ENCODE data around the gene TRAFD1. TPM values are rescaled to one million over a fixed set of nuclear protein-coding genes. Genes with fewer than 3 reads are reported as not detected.

TRAFD1 gene
- total and polyA plus RNA-seq, 9 of the 15 experiments (the other 6 are each of a cell fraction or from before 2014, with no cell fraction given): 41.3 to 85.5 (median 54.5) TPM

DNA sequence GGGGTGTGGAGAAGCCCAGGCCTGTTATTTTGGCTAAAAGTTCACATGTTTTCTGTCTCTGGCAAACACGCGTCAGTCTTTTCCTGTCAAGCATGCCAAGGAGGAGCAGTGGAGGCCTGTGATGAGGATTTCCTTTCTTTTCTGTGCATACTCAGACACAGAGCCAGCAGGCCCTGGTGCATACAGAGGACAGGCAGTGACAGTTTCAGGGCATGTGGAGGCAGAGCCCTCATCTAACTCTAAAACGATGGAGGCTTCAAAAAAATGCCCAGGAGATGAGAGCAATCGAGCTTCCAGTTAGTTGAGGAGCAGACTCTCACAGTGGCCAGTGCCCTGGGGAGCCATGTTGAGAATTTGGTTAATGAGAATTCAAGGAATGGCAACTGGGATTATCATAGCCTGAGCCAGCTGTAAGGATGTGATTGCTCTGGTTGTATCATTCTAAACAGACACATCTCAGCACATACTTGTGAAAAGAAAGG, 66.5 kb downstream of the TRAFD1 start:
- ChIA-PET POLR2A (interaction anchor here (0.9 to 1.9 kb wide), 2 partner anchors 9 to 11 kb away, joined by 3 to 7 read pairs; no protein-coding TSS in a partner anchor), CTCF (ENCODE audit: low intra/inter-chr PET ratio) (no interaction called here)
- peaks cover 57% of the 10 kb centered on the region; the same call in 2 of the 3 replicates for H3K36me3 ChIP-seq (ENCODE audit: control insufficient read depth, insufficient read depth, low read length)
- in situ Hi-C loops (cut with MboI) (no loop called here), intact Hi-C loops (cut with micrococcal nuclease) (no loop called here)
- no peaks in the 10 kb centered on the region for H3K4me1 ChIP-seq (replicated peaks in 1 of 2; ENCODE audit: control insufficient read depth in 2 of 2, insufficient read depth in 2 of 2, low read length in 2 of 2)
- no peaks in the 10 kb centered on the region for H4K20me1 ChIP-seq (replicated peaks; ENCODE audit: control insufficient read depth, insufficient read depth, low read length)
- H3K27ac ChIP-seq (ENCODE audit: extremely low read depth, low read depth, low read length): no peak overlapping the region
- H3K9ac ChIP-seq (ENCODE audit: insufficient read depth in 1 of 2, low read depth in 2 of 2, low read length in 2 of 2): no peak overlapping the region; a peak in 1 of 4 replicates
- H3K9me3 ChIP-seq (replicated peaks; ENCODE audit: control insufficient read depth, insufficient read depth, low read depth, low read length): no peaks in the 10 kb centered on the region
- TF ChIP-seq ELF2 (CRISPR knock-in tag; IDR thresholded peaks at IDR 0.05): no peak
- no peak for TF ChIP-seq CBX1 (IDR thresholded peaks at IDR 0.05; ENCODE audit: low read depth)
- no peak for TF ChIP-seq ZNF511 (CRISPR knock-in tag; IDR thresholded peaks at IDR 0.05)
- TF ChIP-seq SMARCE1 (IDR thresholded peaks at IDR 0.05): no peak
- no peak for TF ChIP-seq POLR3A (IDR thresholded peaks at IDR 0.05; ENCODE audit: borderline replicate concordance, extremely low read depth, insufficient read depth, insufficient read length)
- TF ChIP-seq KDM1A (IDR thresholded peaks at IDR 0.05): no peak
- TF ChIP-seq HLTF (IDR thresholded peaks at IDR 0.05): no peak
- no peak for TF ChIP-seq NCOA1 (IDR thresholded peaks at IDR 0.05; ENCODE audit: low read depth)
- TF ChIP-seq CBFA2T2 (conservative IDR thresholded peaks at IDR 0.05): no peak
- FAIRE-seq (no peak), ATAC-seq (no peak), DNase-seq (ENCODE audit: extremely low read depth in 1 of 4, low spot score in 3 of 4) (no peak)
- 66% methylated on average over 4 of the region's 4 CpGs for WGBS (ENCODE audit: insufficient coverage, low coverage, missing lambda C conversion rate)
- no peak overlapping the region for H2AFZ ChIP-seq (ENCODE audit: low read depth, low read length)
- H3K4me3 ChIP-seq: no peak overlapping the region
- H3K9me1 ChIP-seq (ENCODE audit: control insufficient read depth, insufficient read depth, low read length): no peaks in the 10 kb centered on the region
- no peaks in the 10 kb centered on the region for H3K79me2 ChIP-seq (ENCODE audit: control insufficient read depth, insufficient read depth, low read length)
- BruUV-seq (replicated peaks): no TSS peak
- H3K27me3 ChIP-seq (ENCODE audit: control insufficient read depth in 2 of 2, insufficient read depth in 2 of 2, low read length in 2 of 2): no peaks in the 10 kb centered on the region
- no peak overlapping the region for H3K4me2 ChIP-seq (ENCODE audit: insufficient read depth, low read length)
